Astrocyte (in vitro differentiated cells and primary cell): ENCODE results near the gene ANO6. TPM values are rescaled to one million over a fixed set of nuclear protein-coding genes. Genes with fewer than 3 reads are reported as not detected.

Experiments
- DNase-seq: peaks from one replicate; pipeline ENCODE4 v3.0.0-alpha.2; 2010; ENCODE audit warnings: low read depth
- FAIRE-seq: peaks from 2 replicates; lab custom pipeline; 2011; peaks lifted over from hg19 to GRCh38; lab: Jason Lieb, UNC
- H2AFZ ChIP-seq: 2 replicates; pipeline ENCODE4 v1.6.0; 2012; ENCODE audit warnings: low read depth, low read length, inconsistent platforms
- H3K27ac ChIP-seq: 2 replicates; pipeline ENCODE4 v1.5.1; 2011; ENCODE audit warnings: low read depth, low read length, inconsistent platforms
- H3K27me3 ChIP-seq: 2 replicates; pipeline ENCODE4 v1.6.0; 2011; ENCODE audit warnings: low read length, inconsistent platforms; ENCODE audit not compliant: insufficient read depth
- H3K36me3 ChIP-seq: 2 replicates; pipeline ENCODE4 v1.5.1; 2011; ENCODE audit warnings: low read length, inconsistent platforms; ENCODE audit not compliant: insufficient read depth
- H3K4me1 ChIP-seq: 2 replicates; pipeline ENCODE4 v1.5.1; 2011; ENCODE audit warnings: low read length, inconsistent platforms; ENCODE audit not compliant: insufficient read depth
- H3K4me2 ChIP-seq: 2 replicates; pipeline ENCODE4 v1.6.0; 2012; ENCODE audit warnings: low read length, inconsistent platforms
- H3K4me3 ChIP-seq: 2 replicates; pipeline ENCODE4 v1.5.1; 2011; ENCODE audit warnings: low read depth, mild to moderate bottlenecking, low read length, inconsistent platforms; ENCODE audit not compliant: insufficient read depth
- H3K79me2 ChIP-seq: 2 replicates; pipeline ENCODE4 v1.6.0; 2012; ENCODE audit warnings: mild to moderate bottlenecking, low read length, inconsistent platforms; ENCODE audit not compliant: insufficient read depth
- H3K9ac ChIP-seq: 2 replicates; pipeline ENCODE4 v1.6.0; 2012; ENCODE audit warnings: mild to moderate bottlenecking, low read length, inconsistent platforms
- H3K9me3 ChIP-seq: 2 replicates; pipeline ENCODE4 v1.5.1; 2012; ENCODE audit warnings: low read depth, mild to moderate bottlenecking, low read length, inconsistent platforms; ENCODE audit not compliant: insufficient read depth
- H4K20me1 ChIP-seq: 2 replicates; pipeline ENCODE4 v1.6.0; 2012; ENCODE audit warnings: low read length, inconsistent platforms; ENCODE audit not compliant: insufficient read depth
- H3K27ac Mint-ChIP-seq: one replicate; pipeline ENCODE4 v1.8.0; 2021; ENCODE audit warnings: mild to moderate bottlenecking, mixed read lengths; ENCODE audit not compliant: unreplicated experiment
- H3K27me3 Mint-ChIP-seq: one replicate; pipeline ENCODE4 v1.8.0; 2021; ENCODE audit warnings: low read depth, mixed read lengths; ENCODE audit not compliant: unreplicated experiment
- H3K36me3 Mint-ChIP-seq: one replicate; pipeline ENCODE4 v1.8.0; 2021; ENCODE audit warnings: low read depth, mixed read lengths; ENCODE audit not compliant: unreplicated experiment
- H3K4me1 Mint-ChIP-seq: one replicate; pipeline ENCODE4 v1.8.0; 2021; ENCODE audit warnings: low read depth, mixed read lengths; ENCODE audit not compliant: unreplicated experiment
- H3K4me3 Mint-ChIP-seq: one replicate; pipeline ENCODE4 v1.8.0; 2021; ENCODE audit warnings: mild to moderate bottlenecking, moderate library complexity, mixed read lengths; ENCODE audit not compliant: unreplicated experiment
- H3K9me3 Mint-ChIP-seq: one replicate; pipeline ENCODE4 v1.8.0; 2021; ENCODE audit warnings: mild to moderate bottlenecking, mixed read lengths; ENCODE audit not compliant: unreplicated experiment
- EZH2 ChIP-seq: IDR thresholded peaks from 2 replicates; pipeline ENCODE4 v1.6.1; 2012; ENCODE audit warnings: mild to moderate bottlenecking, low read length, inconsistent platforms; ENCODE audit not compliant: insufficient read depth
- total RNA-seq: library from RNA; stranded (reverse); gene quantifications from 2 replicates; pipeline ENCODE4 v1.2.1, GENCODE V29; 2021
- TF ChIP-seq, protein P1 (sequence below): IDR thresholded peaks from 2 replicates; pipeline ENCODE4 v1.5.1; 2011; ENCODE audit warnings: low read depth, mild to moderate bottlenecking, inconsistent platforms, low read length, moderate library complexity; ENCODE audit not compliant: insufficient read depth

Gene ANO6
- total RNA-seq, 1 donor from 2014 or later = 113 TPM

DNA sequence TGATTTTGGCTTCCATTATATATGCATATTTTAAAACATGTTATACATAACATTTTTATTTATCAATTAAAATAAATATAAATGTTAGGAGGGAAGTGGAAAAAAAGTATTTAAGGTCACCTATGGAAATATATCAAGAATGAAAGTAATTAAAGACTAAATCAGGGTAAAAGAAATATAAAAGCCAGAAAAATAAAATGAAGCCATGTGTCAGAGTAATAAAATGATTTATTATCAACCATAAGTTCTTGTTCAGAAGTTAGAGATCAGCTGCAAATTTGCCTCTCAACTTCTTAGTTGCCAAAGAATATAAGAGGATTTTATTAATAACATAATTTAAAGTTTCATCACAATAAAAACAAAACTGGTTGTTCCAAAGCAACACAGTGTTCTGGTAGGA, 121.9 kb downstream of the ANO6 start:
- Histone ChIP-seq H3K4me1 (peaks cover 8% of the 10 kb centered on the region), H3K27me3 (no peaks in the 10 kb centered on the region), H4K20me1 (no peaks in the 10 kb centered on the region), H2AFZ (no peak overlapping the region), H3K4me3 (no peak overlapping the region), H3K36me3 (no peaks in the 10 kb centered on the region), H3K27ac (no peak overlapping the region), H3K9ac (no peak overlapping the region), H3K4me2 (no peak overlapping the region), H3K79me2 (peaks cover 2% of the 10 kb centered on the region), H3K9me3 (no peaks in the 10 kb centered on the region)
- FAIRE-seq (no peak), DNase-seq (no peak)
- no peaks in the 10 kb centered on the region for H3K27me3 Mint-ChIP-seq
- H3K27ac Mint-ChIP-seq = peak overlapping the region; percentile 91
- TF ChIP-seq EZH2 = no peak
- TF ChIP-seq, protein P1, sequence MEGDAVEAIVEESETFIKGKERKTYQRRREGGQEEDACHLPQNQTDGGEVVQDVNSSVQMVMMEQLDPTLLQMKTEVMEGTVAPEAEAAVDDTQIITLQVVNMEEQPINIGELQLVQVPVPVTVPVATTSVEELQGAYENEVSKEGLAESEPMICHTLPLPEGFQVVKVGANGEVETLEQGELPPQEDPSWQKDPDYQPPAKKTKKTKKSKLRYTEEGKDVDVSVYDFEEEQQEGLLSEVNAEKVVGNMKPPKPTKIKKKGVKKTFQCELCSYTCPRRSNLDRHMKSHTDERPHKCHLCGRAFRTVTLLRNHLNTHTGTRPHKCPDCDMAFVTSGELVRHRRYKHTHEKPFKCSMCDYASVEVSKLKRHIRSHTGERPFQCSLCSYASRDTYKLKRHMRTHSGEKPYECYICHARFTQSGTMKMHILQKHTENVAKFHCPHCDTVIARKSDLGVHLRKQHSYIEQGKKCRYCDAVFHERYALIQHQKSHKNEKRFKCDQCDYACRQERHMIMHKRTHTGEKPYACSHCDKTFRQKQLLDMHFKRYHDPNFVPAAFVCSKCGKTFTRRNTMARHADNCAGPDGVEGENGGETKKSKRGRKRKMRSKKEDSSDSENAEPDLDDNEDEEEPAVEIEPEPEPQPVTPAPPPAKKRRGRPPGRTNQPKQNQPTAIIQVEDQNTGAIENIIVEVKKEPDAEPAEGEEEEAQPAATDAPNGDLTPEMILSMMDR = no peak
- H3K36me3 Mint-ChIP-seq = peaks cover 4% of the 10 kb centered on the region
- peaks cover 33% of the 10 kb centered on the region for H3K4me1 Mint-ChIP-seq
- H3K4me3 Mint-ChIP-seq = no peak overlapping the region
- H3K9me3 Mint-ChIP-seq = no peaks in the 10 kb centered on the region

DNA sequence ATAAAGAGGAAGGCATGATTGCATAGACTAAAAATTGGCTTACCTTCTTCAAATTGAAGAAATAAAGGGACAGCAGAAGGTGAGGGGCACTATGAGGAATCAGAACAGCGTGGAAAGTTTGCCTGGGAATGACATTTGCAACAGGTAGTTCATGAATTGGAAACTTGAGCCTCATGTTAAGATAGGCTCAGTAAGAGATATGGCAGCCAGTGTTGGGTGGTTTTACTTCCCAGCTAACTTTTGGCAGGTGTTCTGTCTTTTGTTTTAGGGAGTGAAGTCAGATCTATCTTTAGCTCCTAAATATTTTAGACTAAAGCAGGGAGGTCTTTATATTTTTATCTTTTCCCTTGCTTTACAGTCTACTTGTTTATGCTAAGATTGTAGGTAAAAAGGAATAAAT, 122.4 kb downstream of the ANO6 start:
- Histone ChIP-seq H3K4me2 (no peak overlapping the region), H3K9ac (no peak overlapping the region), H3K9me3 (no peaks in the 10 kb centered on the region), H3K27ac (no peak overlapping the region), H3K36me3 (no peaks in the 10 kb centered on the region), H4K20me1 (no peaks in the 10 kb centered on the region), H2AFZ (no peak overlapping the region), H3K79me2 (peaks cover 2% of the 10 kb centered on the region), H3K4me1 (peaks cover 13% of the 10 kb centered on the region), H3K4me3 (no peak overlapping the region), H3K27me3 (no peaks in the 10 kb centered on the region)
- DNase-seq (peak; percentile 33), FAIRE-seq (no peak)
- peaks cover 6% of the 10 kb centered on the region for H3K36me3 Mint-ChIP-seq
- H3K9me3 Mint-ChIP-seq = no peaks in the 10 kb centered on the region
- H3K27me3 Mint-ChIP-seq = no peaks in the 10 kb centered on the region
- H3K4me3 Mint-ChIP-seq = no peak overlapping the region
- peak overlapping the region; percentile 91 for H3K27ac Mint-ChIP-seq
- H3K4me1 Mint-ChIP-seq = peaks cover 37% of the 10 kb centered on the region
- TF ChIP-seq, protein P1 = no peak
- TF ChIP-seq EZH2 = no peak

DNA sequence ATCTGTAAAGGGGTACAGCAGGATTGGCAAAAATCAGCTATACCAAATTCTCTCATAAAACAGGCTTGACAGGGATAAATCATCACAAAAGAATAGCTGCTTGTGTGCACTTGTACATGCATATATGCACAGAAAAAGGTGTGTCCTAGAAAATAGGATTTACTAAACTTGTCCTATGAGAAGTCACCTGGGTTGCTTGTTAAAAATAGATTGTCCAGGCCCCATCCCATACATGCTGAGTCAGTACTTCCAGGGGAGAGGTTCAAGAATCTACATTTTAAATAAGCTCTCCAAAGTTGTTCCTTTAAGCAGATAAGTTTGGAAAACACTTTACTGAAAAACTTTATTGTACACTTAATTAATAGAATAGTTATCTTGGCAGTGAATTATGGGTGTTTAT, 123.1 kb downstream of the ANO6 start:
- H3K27ac Mint-ChIP-seq = no peak overlapping the region
- H3K4me1 ChIP-seq = peaks cover 17% of the 10 kb centered on the region
- FAIRE-seq = no peak
- H3K9ac ChIP-seq = no peak overlapping the region
- no peaks in the 10 kb centered on the region for H3K9me3 ChIP-seq
- no peak overlapping the region for H3K4me3 ChIP-seq
- H2AFZ ChIP-seq = no peak overlapping the region
- no peaks in the 10 kb centered on the region for H3K9me3 Mint-ChIP-seq
- H3K4me1 Mint-ChIP-seq = peaks cover 45% of the 10 kb centered on the region
- H3K27me3 Mint-ChIP-seq = no peaks in the 10 kb centered on the region
- H3K4me2 ChIP-seq = no peak overlapping the region
- peaks cover 11% of the 10 kb centered on the region for H3K36me3 Mint-ChIP-seq
- H3K79me2 ChIP-seq = peaks cover 2% of the 10 kb centered on the region
- H4K20me1 ChIP-seq = no peaks in the 10 kb centered on the region
- H3K4me3 Mint-ChIP-seq = no peak overlapping the region
- H3K27me3 ChIP-seq = no peaks in the 10 kb centered on the region
- H3K27ac ChIP-seq = no peak overlapping the region
- TF ChIP-seq, protein P1 = no peak
- TF ChIP-seq EZH2 = no peak
- no peak for DNase-seq
- H3K36me3 ChIP-seq = no peaks in the 10 kb centered on the region
